ENCODE data around the gene CSF3R.

The CSF3R gene

DNA sequence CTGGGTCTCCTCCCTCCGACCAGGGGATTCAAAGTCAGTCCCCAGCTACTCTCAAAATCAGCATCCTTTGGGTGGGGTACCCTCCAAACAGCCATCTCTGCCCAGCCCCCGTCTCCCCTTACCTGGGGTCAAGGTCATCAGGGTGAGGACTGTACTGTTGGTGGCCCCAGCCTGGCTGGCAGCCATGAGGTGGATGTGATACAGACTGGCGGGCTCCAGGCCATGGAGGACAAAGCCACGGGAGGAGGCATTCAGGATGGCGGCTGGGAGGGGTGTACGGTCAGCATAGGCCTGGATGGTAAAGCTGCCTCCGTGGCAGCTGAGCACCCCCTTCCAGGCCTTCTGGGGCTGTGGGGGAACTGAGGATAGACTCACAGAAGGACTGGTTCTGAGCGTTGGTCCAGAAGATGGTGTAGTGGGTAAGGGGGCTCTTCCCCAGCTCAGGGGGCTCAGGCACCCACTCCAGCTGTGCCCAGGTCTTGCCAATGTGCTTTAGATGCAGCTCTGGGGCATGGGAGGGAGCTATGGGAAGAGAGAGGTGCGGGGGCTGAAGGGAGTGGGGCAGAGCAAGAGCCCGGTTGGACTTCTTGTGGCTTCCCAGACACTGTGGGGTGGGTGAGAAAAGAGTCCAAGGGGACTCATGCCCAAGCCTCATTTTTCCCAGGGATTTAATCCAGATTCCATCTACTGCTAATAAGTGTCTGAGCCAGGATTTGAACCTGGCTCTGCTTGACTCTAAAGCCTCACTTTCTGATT lies 14.8 kb downstream of the CSF3R start:
- no peak overlapping the region for H3K4me3 ChIP-seq (ENCODE audit: low read depth, low read length)
- H3K9me3 ChIP-seq (ENCODE audit: control insufficient read depth, insufficient read depth, low read depth, low read length): no peaks in the 10 kb centered on the region
- H3K27ac ChIP-seq (ENCODE audit: low read depth, low read length): no peak overlapping the region
- no peak overlapping the region for H3K9ac ChIP-seq (ENCODE audit: low read length)
- H3K4me1 ChIP-seq (ENCODE audit: control insufficient read depth, insufficient read depth, low read length): peaks cover 13% of the 10 kb centered on the region
- peaks cover 61% of the 10 kb centered on the region for H3K27me3 ChIP-seq (ENCODE audit: control insufficient read depth, insufficient read depth, low read length)
- no peaks in the 10 kb centered on the region for H3K36me3 ChIP-seq (ENCODE audit: control insufficient read depth, insufficient read depth, low read length)

DNA sequence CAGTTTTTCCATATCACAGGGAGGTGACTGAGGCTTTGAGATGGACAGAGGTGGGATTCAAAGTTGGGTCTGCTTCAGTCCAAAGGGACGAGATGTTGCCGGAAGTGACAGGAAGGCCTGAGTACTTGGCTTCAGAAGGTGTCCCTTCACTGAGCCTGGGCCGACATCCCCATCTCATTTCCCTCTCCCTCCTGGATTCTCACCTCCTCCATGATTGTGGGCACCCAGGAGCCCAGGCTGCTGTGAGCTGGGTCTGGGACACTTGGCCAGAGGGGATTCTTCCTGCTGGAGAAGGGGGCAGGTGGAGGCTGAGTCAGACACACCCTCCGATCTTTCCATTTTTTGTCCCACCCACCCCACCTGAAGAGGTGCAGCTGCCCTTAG lies 15.7 kb downstream of the CSF3R start:
- H3K27me3 ChIP-seq (ENCODE audit: control insufficient read depth, insufficient read depth, low read length): peaks cover 55% of the 10 kb centered on the region

DNA sequence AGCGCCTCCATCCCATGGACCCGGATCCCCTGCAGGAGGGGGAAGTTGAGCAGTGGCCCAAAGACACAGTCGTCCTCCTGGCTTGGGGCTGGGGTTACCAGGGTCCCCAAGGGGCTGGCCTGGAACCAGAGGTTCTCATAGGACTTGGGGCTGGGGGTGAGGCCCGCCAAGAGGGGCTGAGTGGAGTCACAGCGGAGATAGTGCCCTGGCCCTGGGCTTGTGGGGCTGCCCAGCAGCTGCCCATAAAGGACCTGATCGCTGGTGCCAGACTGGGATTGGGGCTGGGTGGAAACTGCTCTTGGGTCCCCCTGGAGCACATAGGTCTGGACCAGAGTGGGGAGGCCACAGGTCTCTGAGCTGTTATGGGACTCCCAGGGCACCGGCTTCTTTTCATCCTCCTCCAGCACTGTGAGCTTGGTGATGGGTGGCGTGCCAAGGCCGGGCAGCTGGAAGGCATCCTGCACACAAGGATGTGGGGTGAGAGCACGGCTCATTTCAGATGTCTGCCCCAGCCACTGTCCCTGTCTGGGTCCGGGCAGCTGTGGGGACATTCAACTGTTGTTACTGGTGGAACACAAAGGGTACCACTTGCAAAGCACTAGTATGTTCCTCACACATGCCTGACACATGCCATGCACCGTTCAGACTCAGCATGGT lies 16.2 kb downstream of the CSF3R start:
- no peaks in the 10 kb centered on the region for H3K9me3 ChIP-seq (ENCODE audit: control insufficient read depth, insufficient read depth, low read depth, low read length)
- H3K27ac ChIP-seq (ENCODE audit: low read depth, low read length): no peak overlapping the region
- H3K36me3 ChIP-seq (ENCODE audit: control insufficient read depth, insufficient read depth, low read length): peaks cover 10% of the 10 kb centered on the region
- H3K4me3 ChIP-seq (ENCODE audit: low read depth, low read length): no peak overlapping the region
- no peak overlapping the region for H3K9ac ChIP-seq (ENCODE audit: low read length)
- H3K4me1 ChIP-seq (ENCODE audit: control insufficient read depth, insufficient read depth, low read length): peaks cover 13% of the 10 kb centered on the region
- peaks cover 52% of the 10 kb centered on the region for H3K27me3 ChIP-seq (ENCODE audit: control insufficient read depth, insufficient read depth, low read length)

More for the DNA sequence above, 15.7 kb downstream of the CSF3R start:
- peaks cover 5% of the 10 kb centered on the region for H3K36me3 ChIP-seq (ENCODE audit: control insufficient read depth, insufficient read depth, low read length)
- H3K27ac ChIP-seq (ENCODE audit: low read depth, low read length): no peak overlapping the region
- peaks cover 13% of the 10 kb centered on the region for H3K4me1 ChIP-seq (ENCODE audit: control insufficient read depth, insufficient read depth, low read length)
- H3K4me3 ChIP-seq (ENCODE audit: low read depth, low read length): no peak overlapping the region
- no peaks in the 10 kb centered on the region for H3K9me3 ChIP-seq (ENCODE audit: control insufficient read depth, insufficient read depth, low read depth, low read length)
- no peak overlapping the region for H3K9ac ChIP-seq (ENCODE audit: low read length)

- Histone ChIP-seq H3K9ac (ENCODE audit: low read length) (no peak overlapping the region), H3K4me3 (ENCODE audit: low read depth, low read length) (no peak overlapping the region), H3K27ac (ENCODE audit: low read depth, low read length) (no peak overlapping the region), H3K36me3 (ENCODE audit: control insufficient read depth, insufficient read depth, low read length) (peaks cover 17% of the 10 kb centered on the region), H3K9me3 (ENCODE audit: control insufficient read depth, insufficient read depth, low read depth, low read length) (no peaks in the 10 kb centered on the region), H3K27me3 (ENCODE audit: control insufficient read depth, insufficient read depth, low read length) (peaks cover 49% of the 10 kb centered on the region), H3K4me1 (ENCODE audit: control insufficient read depth, insufficient read depth, low read length) (peaks cover 13% of the 10 kb centered on the region)
Observed at GRCh38 chr1:36465731-36466369, 16.9 kb downstream of the CSF3R start.

- Histone ChIP-seq H3K4me1 (ENCODE audit: control insufficient read depth, insufficient read depth, low read length) (peaks cover 13% of the 10 kb centered on the region), H3K36me3 (ENCODE audit: control insufficient read depth, insufficient read depth, low read length) (peaks cover 25% of the 10 kb centered on the region), H3K27me3 (ENCODE audit: control insufficient read depth, insufficient read depth, low read length) (peaks cover 47% of the 10 kb centered on the region), H3K4me3 (ENCODE audit: low read depth, low read length) (peak overlapping the region; percentile 95), H3K27ac (ENCODE audit: low read depth, low read length) (peak overlapping the region; percentile 72), H3K9ac (ENCODE audit: low read length) (peak overlapping the region; percentile 45), H3K9me3 (ENCODE audit: control insufficient read depth, insufficient read depth, low read depth, low read length) (no peaks in the 10 kb centered on the region)
Observed at GRCh38 chr1:36464605-36465393, 17.9 kb downstream of the CSF3R start.

DNA sequence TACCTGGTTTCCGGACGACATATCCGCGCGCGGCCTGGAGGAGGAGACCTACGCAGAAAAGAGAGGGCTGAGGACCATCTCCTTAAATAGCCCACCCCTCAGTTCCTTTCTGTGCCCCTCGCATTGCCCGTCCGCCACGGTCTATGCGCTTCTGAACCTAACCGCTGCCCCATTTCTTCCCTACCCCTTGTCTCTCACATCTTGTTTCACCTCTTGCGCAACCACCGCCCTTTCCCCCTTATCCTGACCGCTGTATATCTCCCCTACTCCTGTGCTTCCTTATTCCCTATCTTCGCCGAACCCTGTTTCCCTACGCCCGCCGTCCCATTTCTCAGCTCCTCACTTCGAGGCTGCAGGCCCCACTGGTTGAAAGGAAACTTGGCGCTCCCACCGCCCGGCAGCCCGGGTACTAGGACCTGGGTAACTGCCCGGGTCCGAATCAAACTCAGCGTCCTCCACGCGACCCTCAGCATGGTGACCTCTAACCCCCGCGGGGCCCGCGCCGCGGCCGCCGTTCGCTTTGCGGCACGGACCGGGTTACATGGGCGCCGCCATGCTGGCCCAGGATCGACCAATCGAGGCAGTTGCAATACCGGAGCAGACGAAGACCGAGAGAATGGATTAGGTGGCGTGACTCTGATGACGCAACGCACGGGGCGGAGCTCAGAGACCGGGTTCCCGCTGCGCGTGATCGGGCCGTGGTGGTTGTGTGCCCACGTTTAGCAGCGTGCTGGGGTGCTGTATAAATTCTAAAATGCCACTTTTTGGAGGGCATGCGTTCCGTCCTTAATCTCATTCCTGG lies 18.7 kb downstream of the CSF3R start, which contains the start of gene MRPS15:
Gene MRPS15, minus strand, starts transcription at position 582 of the 802 bp plus-strand sequence. Its CDS starts 109 bp downstream, at position 473.
- peak within 1 kb of the TSS; percentile 83 for H3K27ac ChIP-seq (ENCODE audit: low read depth, low read length)
- no peaks in the 10 kb centered on the region for H3K9me3 ChIP-seq (ENCODE audit: control insufficient read depth, insufficient read depth, low read depth, low read length)
- peaks cover 39% of the 10 kb centered on the region for H3K27me3 ChIP-seq (ENCODE audit: control insufficient read depth, insufficient read depth, low read length)
- H3K4me1 ChIP-seq (ENCODE audit: control insufficient read depth, insufficient read depth, low read length): peaks cover 13% of the 10 kb centered on the region
- H3K9ac ChIP-seq (ENCODE audit: low read length): peak within 1 kb of the TSS; percentile 88
- H3K36me3 ChIP-seq (ENCODE audit: control insufficient read depth, insufficient read depth, low read length): peaks cover 33% of the 10 kb centered on the region
- H3K4me3 ChIP-seq (ENCODE audit: low read depth, low read length): peak within 1 kb of the TSS; percentile 95

GRCh38 chr1:36463463-36463802 lies 19.3 kb downstream of the CSF3R start:
- Histone ChIP-seq H3K27me3 (ENCODE audit: control insufficient read depth, insufficient read depth, low read length) (peaks cover 34% of the 10 kb centered on the region), H3K36me3 (ENCODE audit: control insufficient read depth, insufficient read depth, low read length) (peaks cover 39% of the 10 kb centered on the region), H3K9ac (ENCODE audit: low read length) (peak overlapping the region; percentile 88), H3K27ac (ENCODE audit: low read depth, low read length) (peak overlapping the region; percentile 83; the same call in 1 of the 2 replicates), H3K9me3 (ENCODE audit: control insufficient read depth, insufficient read depth, low read depth, low read length) (no peaks in the 10 kb centered on the region), H3K4me1 (ENCODE audit: control insufficient read depth, insufficient read depth, low read length) (peaks cover 13% of the 10 kb centered on the region), H3K4me3 (ENCODE audit: low read depth, low read length) (peak overlapping the region; percentile 95)

- Histone ChIP-seq H3K9me3 (ENCODE audit: control insufficient read depth, insufficient read depth, low read depth, low read length) (no peaks in the 10 kb centered on the region), H3K4me1 (ENCODE audit: control insufficient read depth, insufficient read depth, low read length) (no peaks in the 10 kb centered on the region; the same call in 1 of the 2 replicates), H3K27me3 (ENCODE audit: control insufficient read depth, insufficient read depth, low read length) (no peaks in the 10 kb centered on the region), H3K4me3 (ENCODE audit: low read depth, low read length) (no peak overlapping the region), H3K27ac (ENCODE audit: low read depth, low read length) (no peak overlapping the region), H3K9ac (ENCODE audit: low read length) (no peak overlapping the region), H3K36me3 (ENCODE audit: control insufficient read depth, insufficient read depth, low read length) (peaks cover 76% of the 10 kb centered on the region)
Observed at GRCh38 chr1:36458910-36459309, 23.8 kb downstream of the CSF3R start.

DNA sequence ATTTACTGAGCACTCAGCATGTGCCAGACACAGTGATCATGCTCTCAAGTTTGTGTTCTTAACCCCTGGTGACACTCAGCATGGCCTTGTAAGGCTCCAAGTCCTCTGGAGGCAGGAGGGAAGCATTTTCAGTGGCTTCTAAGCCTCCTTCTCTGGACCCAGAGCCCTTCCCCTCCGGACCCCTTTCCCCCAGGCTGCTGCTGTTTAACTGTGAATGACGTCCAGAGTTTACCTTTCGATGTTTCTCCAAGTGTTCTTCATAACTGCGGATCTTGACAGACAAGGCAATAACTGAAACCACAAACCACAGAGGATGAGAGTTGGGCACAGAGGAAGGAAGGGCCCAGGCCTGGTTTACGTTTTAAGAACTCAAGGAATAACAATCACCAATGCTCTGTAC lies 25.0 kb downstream of the CSF3R start:
- Histone ChIP-seq H3K36me3 (ENCODE audit: control insufficient read depth, insufficient read depth, low read length) (peaks cover 76% of the 10 kb centered on the region), H3K4me3 (ENCODE audit: low read depth, low read length) (no peak overlapping the region), H3K27me3 (ENCODE audit: control insufficient read depth, insufficient read depth, low read length) (no peaks in the 10 kb centered on the region), H3K9me3 (ENCODE audit: control insufficient read depth, insufficient read depth, low read depth, low read length) (no peaks in the 10 kb centered on the region), H3K27ac (ENCODE audit: low read depth, low read length) (no peak overlapping the region), H3K9ac (ENCODE audit: low read length) (no peak overlapping the region), H3K4me1 (ENCODE audit: control insufficient read depth, insufficient read depth, low read length) (no peaks in the 10 kb centered on the region)

- H3K9me3 ChIP-seq (ENCODE audit: control insufficient read depth, insufficient read depth, low read depth, low read length): no peaks in the 10 kb centered on the region
- H3K27me3 ChIP-seq (ENCODE audit: control insufficient read depth, insufficient read depth, low read length): no peaks in the 10 kb centered on the region
- H3K4me3 ChIP-seq (ENCODE audit: low read depth, low read length): no peak overlapping the region
- H3K9ac ChIP-seq (ENCODE audit: low read length): no peak overlapping the region
- no peak overlapping the region for H3K27ac ChIP-seq (ENCODE audit: low read depth, low read length)
- H3K4me1 ChIP-seq (ENCODE audit: control insufficient read depth, insufficient read depth, low read length): no peaks in the 10 kb centered on the region
- H3K36me3 ChIP-seq (ENCODE audit: control insufficient read depth, insufficient read depth, low read length): peaks cover 65% of the 10 kb centered on the region
Observed at GRCh38 chr1:36456391-36456928, 26.3 kb downstream of the CSF3R start.

Measured in HUES6 (cell line).